ENCODE measurements around the gene ACSBG1. TPM values are rescaled to one million over a fixed set of nuclear protein-coding genes. Genes with fewer than 3 reads are reported as not detected.
A peak's percentile ranks its signal among the peaks of the same experiment; 100 is the strongest.

The ACSBG1 gene
- total and polyA plus RNA-seq, 4 experiments from 2014 or later: not detected

- intact Hi-C loops (cut with micrococcal nuclease): no loop called here
- Mint-ChIP-seq H3K9me3 (no peaks in the 10 kb centered on the region), H3K4me3 (peak overlapping the region in 7 of 8 donors; percentile 69 to 83 (median 72)), H3K27me3 (no peaks in the 10 kb centered on the region), H3K27ac (peak overlapping the region in 5 of 7 donors; percentile 47 to 89 (median 75)), H3K4me1 (peaks cover 19 to 31% (median 22%) of the 10 kb centered on the region in 4 donors), H3K36me3 (peaks cover 0 to 4% of the 10 kb centered on the region in 2 donors)
- Histone ChIP-seq H3K27ac (ENCODE audit: low read depth, low read length) (peak overlapping the region; percentile 50), H3K4me3 (ENCODE audit: low read length in 2 of 2) (peak overlapping the region in 1 of 2 donors; percentile 43), H3K4me1 (ENCODE audit: insufficient read depth, low read length) (peaks cover 22% of the 10 kb centered on the region), H3K9me3 (ENCODE audit: control insufficient read depth in 1 of 2, low read length in 2 of 2) (no peaks in the 10 kb centered on the region), H3K27me3 (ENCODE audit: insufficient read depth, low read length) (no peaks in the 10 kb centered on the region), H3K36me3 (ENCODE audit: insufficient read depth, low read length) (no peaks in the 10 kb centered on the region)
- no peak for DNase-seq
- ChIA-PET POLR2A (ENCODE audit: partially characterized antibody) (interaction anchor here (1.0 to 3.8 kb wide), 6 partner anchors 10 to 222 kb away, joined by 3 to 47 read pairs (median 10); partner anchors contain the start of genes IDH3A, IREB2 and SKIC8), CTCF (ENCODE audit: partially characterized antibody) (no interaction called here)
Measured at GRCh38 chr15:78263907-78264303, 29.5 kb upstream of the ACSBG1 start.

GRCh38 chr15:78263351-78263781 lies 29.0 kb upstream of the ACSBG1 start:
- no peak overlapping the region for H3K4me3 ChIP-seq (ENCODE audit: low read length in 2 of 2)
- ChIA-PET POLR2A (ENCODE audit: partially characterized antibody) (interaction anchor here (2.2 to 3.8 kb wide), 2 partner anchors 11 to 36 kb away, joined by 8 to 47 read pairs; partner anchors contain the start of gene SKIC8), CTCF (ENCODE audit: partially characterized antibody) (interaction anchor here (1.0 kb wide), 1 partner anchor 23 kb away, joined by 3 read pairs; no protein-coding TSS in a partner anchor)
- H3K36me3 ChIP-seq (ENCODE audit: insufficient read depth, low read length): no peaks in the 10 kb centered on the region
- no peak overlapping the region for H3K27ac ChIP-seq (ENCODE audit: low read depth, low read length)
- H3K4me1 Mint-ChIP-seq: peaks cover 19 to 30% (median 22%) of the 10 kb centered on the region in 4 donors
- H3K4me3 Mint-ChIP-seq: peak overlapping the region; percentile 69 to 83 (median 72)
- peaks cover 22% of the 10 kb centered on the region for H3K4me1 ChIP-seq (ENCODE audit: insufficient read depth, low read length)
- H3K36me3 Mint-ChIP-seq: peaks cover 0 to 4% of the 10 kb centered on the region in 2 donors
- DNase-seq: no peak
- no peaks in the 10 kb centered on the region for H3K27me3 ChIP-seq (ENCODE audit: insufficient read depth, low read length)
- H3K9me3 Mint-ChIP-seq: no peaks in the 10 kb centered on the region
- no peaks in the 10 kb centered on the region for H3K9me3 ChIP-seq (ENCODE audit: control insufficient read depth in 1 of 2, low read length in 2 of 2)
- intact Hi-C loops (cut with micrococcal nuclease): no loop called here
- H3K27ac Mint-ChIP-seq: peak overlapping the region; percentile 32 to 89 (median 75)
- no peaks in the 10 kb centered on the region for H3K27me3 Mint-ChIP-seq

GRCh38 chr15:78261062-78261461 lies 26.7 kb upstream of the ACSBG1 start:
- Mint-ChIP-seq H3K27me3 (no peaks in the 10 kb centered on the region), H3K27ac (no peak overlapping the region), H3K36me3 (peaks cover 0 to 3% of the 10 kb centered on the region in 2 donors), H3K4me3 (peak overlapping the region in 1 of 8 donors; percentile 63), H3K4me1 (peaks cover 11 to 15% (median 11%) of the 10 kb centered on the region in 4 donors), H3K9me3 (no peaks in the 10 kb centered on the region)
- ChIA-PET POLR2A (ENCODE audit: partially characterized antibody) (no interaction called here), CTCF (ENCODE audit: partially characterized antibody) (interaction anchor here (0.7 to 1.0 kb wide), 2 partner anchors 302 to 337 kb away, joined by 3 read pairs; no protein-coding TSS in a partner anchor)
- H3K27ac ChIP-seq (ENCODE audit: low read depth, low read length): no peak overlapping the region
- H3K4me1 ChIP-seq (ENCODE audit: insufficient read depth, low read length): peaks cover 12% of the 10 kb centered on the region
- H3K9me3 ChIP-seq (ENCODE audit: control insufficient read depth in 1 of 2, low read length in 2 of 2): no peaks in the 10 kb centered on the region
- DNase-seq: no peak
- H3K4me3 ChIP-seq (ENCODE audit: low read length in 2 of 2): no peak overlapping the region
- no peaks in the 10 kb centered on the region for H3K27me3 ChIP-seq (ENCODE audit: insufficient read depth, low read length)
- intact Hi-C loops (cut with micrococcal nuclease): no loop called here
- no peaks in the 10 kb centered on the region for H3K36me3 ChIP-seq (ENCODE audit: insufficient read depth, low read length)

GRCh38 chr15:78260489-78260888 lies 26.1 kb upstream of the ACSBG1 start:
- Histone ChIP-seq H3K9me3 (ENCODE audit: control insufficient read depth in 1 of 2, low read length in 2 of 2) (no peaks in the 10 kb centered on the region), H3K27ac (ENCODE audit: low read depth, low read length) (no peak overlapping the region), H3K36me3 (ENCODE audit: insufficient read depth, low read length) (no peaks in the 10 kb centered on the region), H3K4me3 (ENCODE audit: low read length in 2 of 2) (no peak overlapping the region), H3K27me3 (ENCODE audit: insufficient read depth, low read length) (no peaks in the 10 kb centered on the region), H3K4me1 (ENCODE audit: insufficient read depth, low read length) (peaks cover 7% of the 10 kb centered on the region)
- no peak overlapping the region for H3K4me3 Mint-ChIP-seq
- peaks cover 0 to 3% of the 10 kb centered on the region in 2 donors for H3K36me3 Mint-ChIP-seq
- no peak for DNase-seq
- ChIA-PET CTCF (ENCODE audit: partially characterized antibody) (no interaction called here), POLR2A (ENCODE audit: partially characterized antibody) (no interaction called here)
- peak overlapping the region in 2 of 7 donors; percentile 15 to 42 for H3K27ac Mint-ChIP-seq
- peaks cover 5 to 9% (median 6%) of the 10 kb centered on the region in 4 donors for H3K4me1 Mint-ChIP-seq
- intact Hi-C loops (cut with micrococcal nuclease): no loop called here
- no peaks in the 10 kb centered on the region for H3K27me3 Mint-ChIP-seq
- H3K9me3 Mint-ChIP-seq: no peaks in the 10 kb centered on the region

- H3K27ac ChIP-seq (ENCODE audit: low read depth, low read length): no peak overlapping the region
- no peaks in the 10 kb centered on the region for H3K27me3 ChIP-seq (ENCODE audit: insufficient read depth, low read length)
- no peak overlapping the region for H3K4me3 ChIP-seq (ENCODE audit: low read length in 2 of 2)
- no peaks in the 10 kb centered on the region for H3K27me3 Mint-ChIP-seq
- H3K27ac Mint-ChIP-seq: no peak overlapping the region
- CTCF ChIA-PET (ENCODE audit: partially characterized antibody): no interaction called here
- no peaks in the 10 kb centered on the region for H3K9me3 ChIP-seq (ENCODE audit: control insufficient read depth in 1 of 2, low read length in 2 of 2)
- POLR2A ChIA-PET (ENCODE audit: partially characterized antibody): interaction anchor here (1.0 kb wide), 1 partner anchor 40 kb away, joined by 3 read pairs; the partner anchor contains the start of gene SKIC8
- H3K36me3 Mint-ChIP-seq: no peaks in the 10 kb centered on the region
- no peaks in the 10 kb centered on the region for H3K4me1 Mint-ChIP-seq
- no peak overlapping the region for H3K4me3 Mint-ChIP-seq
- DNase-seq: no peak
- no peaks in the 10 kb centered on the region for H3K9me3 Mint-ChIP-seq
- intact Hi-C loops (cut with micrococcal nuclease): no loop called here
- no peaks in the 10 kb centered on the region for H3K4me1 ChIP-seq (ENCODE audit: insufficient read depth, low read length)
- H3K36me3 ChIP-seq (ENCODE audit: insufficient read depth, low read length): no peaks in the 10 kb centered on the region
Measured at GRCh38 chr15:78259232-78259631, 24.9 kb upstream of the ACSBG1 start.

GRCh38 chr15:78257681-78258080 lies 23.3 kb upstream of the ACSBG1 start:
- intact Hi-C loops (cut with micrococcal nuclease): no loop called here
- Histone ChIP-seq H3K27me3 (ENCODE audit: insufficient read depth, low read length) (no peaks in the 10 kb centered on the region), H3K4me1 (ENCODE audit: insufficient read depth, low read length) (no peaks in the 10 kb centered on the region), H3K9me3 (ENCODE audit: control insufficient read depth in 1 of 2, low read length in 2 of 2) (no peaks in the 10 kb centered on the region), H3K4me3 (ENCODE audit: low read length in 2 of 2) (no peak overlapping the region), H3K36me3 (ENCODE audit: insufficient read depth, low read length) (no peaks in the 10 kb centered on the region), H3K27ac (ENCODE audit: low read depth, low read length) (no peak overlapping the region)
- Mint-ChIP-seq H3K36me3 (no peaks in the 10 kb centered on the region), H3K27me3 (no peaks in the 10 kb centered on the region), H3K27ac (no peak overlapping the region), H3K4me1 (no peaks in the 10 kb centered on the region), H3K4me3 (no peak overlapping the region), H3K9me3 (no peaks in the 10 kb centered on the region)
- no peak for DNase-seq
- POLR2A ChIA-PET (ENCODE audit: partially characterized antibody): no interaction called here
- CTCF ChIA-PET (ENCODE audit: partially characterized antibody): interaction anchor here (0.6 to 1.3 kb wide), 5 partner anchors 10 to 149 kb away, joined by 3 to 4 read pairs (median 3); no protein-coding TSS in a partner anchor

- Histone ChIP-seq H3K27ac (ENCODE audit: low read depth, low read length) (no peak overlapping the region), H3K27me3 (ENCODE audit: insufficient read depth, low read length) (no peaks in the 10 kb centered on the region), H3K36me3 (ENCODE audit: insufficient read depth, low read length) (no peaks in the 10 kb centered on the region), H3K4me3 (ENCODE audit: low read length in 2 of 2) (no peak overlapping the region), H3K9me3 (ENCODE audit: control insufficient read depth in 1 of 2, low read length in 2 of 2) (no peaks in the 10 kb centered on the region), H3K4me1 (ENCODE audit: insufficient read depth, low read length) (no peaks in the 10 kb centered on the region)
- Mint-ChIP-seq H3K4me1 (peaks cover 0 to 3% (median 0%) of the 10 kb centered on the region in 4 donors), H3K27me3 (peaks cover 0 to 4% of the 10 kb centered on the region in 2 donors), H3K4me3 (no peak overlapping the region), H3K36me3 (no peaks in the 10 kb centered on the region), H3K27ac (peak overlapping the region in 1 of 7 donors; percentile 80), H3K9me3 (no peaks in the 10 kb centered on the region)
- DNase-seq: no peak
- POLR2A ChIA-PET (ENCODE audit: partially characterized antibody): no interaction called here
- intact Hi-C loops (cut with micrococcal nuclease): no loop called here
- CTCF ChIA-PET (ENCODE audit: partially characterized antibody): no interaction called here
Measured at GRCh38 chr15:78256044-78256437, 21.7 kb upstream of the ACSBG1 start.
